Loucy (cell line): ENCODE measurements around the gene CFAP100.

Experiments
- H2AFZ ChIP-seq: fragments of 200-600 bp; sonication (generic); 2 replicates; pipeline ENCODE4 v1.6.0; 2016; ENCODE audit warnings: antibody characterized with exemption, mild to moderate bottlenecking, low read length, moderate library complexity
- H3F3A ChIP-seq: fragments of 200-600 bp; 2 replicates; pipeline ENCODE4 v1.6.0; 2016; ENCODE audit warnings: antibody characterized with exemption, low read depth, mild to moderate bottlenecking
- H3K27me3 ChIP-seq: fragments of 200-600 bp; sonication (generic); 2 replicates; pipeline ENCODE4 v1.6.1; 2014; ENCODE audit warnings: low read length, mild to moderate bottlenecking; ENCODE audit not compliant: insufficient read depth, poor library complexity, severe bottlenecking
- H3K36me3 ChIP-seq: fragments of 200-600 bp; sonication (generic); 2 replicates; pipeline ENCODE4 v1.6.1; 2016; ENCODE audit warnings: low read length; ENCODE audit not compliant: insufficient read depth
- H3K4me1 ChIP-seq: fragments of 200-600 bp; sonication (generic); 2 replicates; pipeline ENCODE4 v1.5.1; 2014; ENCODE audit warnings: low read length, mild to moderate bottlenecking; ENCODE audit not compliant: insufficient read depth, poor library complexity, severe bottlenecking
- H3K4me2 ChIP-seq: fragments of 200-600 bp; sonication (generic); 2 replicates; pipeline ENCODE4 v1.6.0; 2014; ENCODE audit warnings: antibody characterized with exemption, low read length, low read depth, mild to moderate bottlenecking; ENCODE audit not compliant: poor library complexity, severe bottlenecking
- H3K4me3 ChIP-seq: fragments of 200-600 bp; sonication (generic); 2 replicates; pipeline ENCODE4 v1.5.1; 2014; ENCODE audit warnings: low read length, mild to moderate bottlenecking, mixed read lengths; ENCODE audit not compliant: poor library complexity, severe bottlenecking
- H3K79me2 ChIP-seq: fragments of 200-600 bp; sonication (generic); 2 replicates; pipeline ENCODE4 v1.6.1; 2014; ENCODE audit warnings: low read length; ENCODE audit not compliant: insufficient read depth
- H3K9ac ChIP-seq: fragments of 200-600 bp; sonication (generic); 2 replicates; pipeline ENCODE4 v1.6.0; 2014; ENCODE audit warnings: mild to moderate bottlenecking, low read depth, low read length, moderate library complexity; ENCODE audit not compliant: poor library complexity, severe bottlenecking
- H3K9me2 ChIP-seq: fragments of 200-600 bp; sonication (generic); replicated peaks from 2 replicates; pipeline ENCODE4 v1.6.1; 2016; ENCODE audit warnings: low read depth, low read length, mixed read lengths
- H3K9me3 ChIP-seq: fragments of 200-600 bp; sonication (generic); 2 replicates; pipeline ENCODE4 v1.6.1; 2014; ENCODE audit warnings: mild to moderate bottlenecking, antibody characterized with exemption, low read length, low read depth; ENCODE audit not compliant: insufficient read depth
- H4K20me1 ChIP-seq: fragments of 200-600 bp; sonication (generic); 2 replicates; pipeline ENCODE4 v1.6.0; 2014; ENCODE audit warnings: antibody characterized with exemption, low read length, mild to moderate bottlenecking; ENCODE audit not compliant: insufficient read depth, poor library complexity, severe bottlenecking
- CTCF ChIP-seq: fragments of 200-600 bp; sonication (generic); conservative IDR thresholded peaks from 2 replicates; pipeline ENCODE4 v1.5.1; 2014; ENCODE audit warnings: mild to moderate bottlenecking, antibody characterized with exemption, low read length
- EZH2phosphoT487 ChIP-seq: fragments of 200-600 bp; IDR thresholded peaks from 2 replicates; pipeline ENCODE4 v1.6.1; 2018; ENCODE audit warnings: antibody characterized with exemption, mild to moderate bottlenecking, moderate library complexity, borderline replicate concordance

Gene CFAP100

GRCh38 chr3:126438186-126438585, 43.5 kb downstream of the CFAP100 start:
- Histone ChIP-seq H3K36me3 (peaks cover 57% of the 10 kb centered on the region; the same call in 1 of the 2 replicates), H3K27me3 (no peaks in the 10 kb centered on the region), H2AFZ (no peak overlapping the region), H3K79me2 (no peaks in the 10 kb centered on the region), H4K20me1 (no peaks in the 10 kb centered on the region), H3K9me2 (no peaks in the 10 kb centered on the region), H3K9me3 (no peaks in the 10 kb centered on the region), H3K4me1 (no peaks in the 10 kb centered on the region), H3F3A (no peaks in the 10 kb centered on the region), H3K4me3 (no peak overlapping the region), H3K9ac (no peak overlapping the region), H3K4me2 (no peak overlapping the region)
- TF ChIP-seq EZH2phosphoT487 (no peak), CTCF (no peak)

DNA sequence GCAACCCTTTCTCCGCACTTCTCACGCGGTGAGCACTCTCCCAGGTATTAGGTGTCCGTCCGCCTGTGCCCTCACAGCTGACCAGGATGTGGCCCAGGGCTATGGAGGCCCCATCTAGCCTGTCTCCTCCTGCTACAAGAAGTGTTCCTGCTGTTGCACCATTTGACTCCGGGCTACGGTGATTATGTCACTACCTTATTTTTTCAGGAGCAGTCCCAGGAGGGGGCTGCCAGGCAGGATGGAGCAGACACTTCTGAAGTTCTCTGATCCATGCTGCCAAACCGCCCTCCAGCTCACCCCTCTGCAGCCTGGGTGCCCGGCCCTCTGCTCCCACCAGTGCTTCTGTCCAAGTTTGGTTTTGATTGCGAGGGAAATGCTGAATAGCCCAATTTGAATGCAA, 44.0 kb downstream of the CFAP100 start:
- no peak overlapping the region for H2AFZ ChIP-seq
- no peaks in the 10 kb centered on the region for H3K4me1 ChIP-seq
- no peaks in the 10 kb centered on the region for H3K9me2 ChIP-seq
- TF ChIP-seq EZH2phosphoT487 (no peak), CTCF (no peak)
- H3K9me3 ChIP-seq, result no peaks in the 10 kb centered on the region
- no peaks in the 10 kb centered on the region for H4K20me1 ChIP-seq
- no peaks in the 10 kb centered on the region for H3K79me2 ChIP-seq
- no peak overlapping the region for H3K4me3 ChIP-seq
- H3F3A ChIP-seq, result no peaks in the 10 kb centered on the region
- H3K36me3 ChIP-seq, result peaks cover 57% of the 10 kb centered on the region; the same call in 1 of the 2 replicates
- H3K27me3 ChIP-seq, result no peaks in the 10 kb centered on the region
- H3K9ac ChIP-seq, result no peak overlapping the region
- no peak overlapping the region for H3K4me2 ChIP-seq

GRCh38 chr3:126439346-126439967, 44.7 kb downstream of the CFAP100 start:
- H2AFZ ChIP-seq, result no peak overlapping the region
- H3K9me3 ChIP-seq, result no peaks in the 10 kb centered on the region
- H4K20me1 ChIP-seq, result no peaks in the 10 kb centered on the region
- no peaks in the 10 kb centered on the region for H3K79me2 ChIP-seq
- no peak overlapping the region for H3K4me3 ChIP-seq
- H3K9me2 ChIP-seq, result no peaks in the 10 kb centered on the region
- H3K9ac ChIP-seq, result no peak overlapping the region
- no peaks in the 10 kb centered on the region for H3K4me1 ChIP-seq
- H3F3A ChIP-seq, result no peaks in the 10 kb centered on the region
- no peaks in the 10 kb centered on the region for H3K27me3 ChIP-seq
- no peak overlapping the region for H3K4me2 ChIP-seq
- H3K36me3 ChIP-seq, result peaks cover 57% of the 10 kb centered on the region; the same call in 1 of the 2 replicates
- no peak for TF ChIP-seq CTCF
- no peak for TF ChIP-seq EZH2phosphoT487
